ENCODE data around the gene SNAPC5. TPM values are rescaled to one million over a fixed set of nuclear protein-coding genes. Genes with fewer than 3 reads are reported as not detected.

The SNAPC5 gene
- total and polyA plus RNA-seq, 2 of the 13 experiments (the other 11 are each of a cell fraction or from before 2014, with no cell fraction given), result 14.8 to 36.2 TPM

DNA sequence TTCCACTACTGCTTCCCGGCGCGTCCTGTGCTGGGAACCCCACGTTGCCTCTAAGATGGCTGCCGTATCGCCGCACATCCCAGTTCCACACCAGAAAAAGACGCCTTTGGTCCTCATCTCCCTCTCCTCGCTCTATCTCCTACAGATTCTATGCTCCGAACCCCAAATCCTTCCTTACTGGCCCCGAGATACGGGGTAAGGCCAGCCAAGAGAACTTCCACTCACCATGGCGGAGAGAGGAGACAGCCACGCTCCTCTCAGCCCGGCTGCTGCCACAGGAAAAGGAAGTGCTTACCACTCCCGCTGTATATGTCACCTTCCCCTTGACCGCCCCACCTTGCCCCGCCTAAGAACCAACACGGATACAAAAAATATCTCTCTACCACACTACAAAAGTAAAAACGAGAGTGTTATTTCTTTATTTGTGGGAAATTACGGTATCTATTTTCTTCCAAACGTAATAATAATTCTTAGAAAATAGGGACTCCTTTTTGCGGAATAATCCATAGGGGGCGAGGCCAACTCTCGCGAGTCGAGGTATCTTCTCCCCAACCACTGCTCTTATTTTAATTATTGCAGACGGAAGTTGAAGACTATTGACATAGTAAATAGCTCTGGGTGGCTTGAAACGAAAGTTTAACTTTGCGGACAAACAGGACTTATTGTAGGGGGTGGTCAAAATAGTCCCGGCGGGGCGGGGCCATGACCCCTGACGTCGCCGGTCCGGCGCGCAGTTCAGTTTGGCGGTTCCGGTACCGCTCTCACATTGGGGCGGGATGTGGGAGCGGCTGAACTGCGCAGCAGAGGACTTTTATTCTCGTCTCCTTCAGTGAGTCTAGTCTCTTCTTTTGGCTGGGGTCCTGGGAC is 7.2 kb upstream of the SNAPC5 start, which contains the start of the genes RPL4 and ZWILCH (continued):
- TF ChIP-seq, protein P1, sequence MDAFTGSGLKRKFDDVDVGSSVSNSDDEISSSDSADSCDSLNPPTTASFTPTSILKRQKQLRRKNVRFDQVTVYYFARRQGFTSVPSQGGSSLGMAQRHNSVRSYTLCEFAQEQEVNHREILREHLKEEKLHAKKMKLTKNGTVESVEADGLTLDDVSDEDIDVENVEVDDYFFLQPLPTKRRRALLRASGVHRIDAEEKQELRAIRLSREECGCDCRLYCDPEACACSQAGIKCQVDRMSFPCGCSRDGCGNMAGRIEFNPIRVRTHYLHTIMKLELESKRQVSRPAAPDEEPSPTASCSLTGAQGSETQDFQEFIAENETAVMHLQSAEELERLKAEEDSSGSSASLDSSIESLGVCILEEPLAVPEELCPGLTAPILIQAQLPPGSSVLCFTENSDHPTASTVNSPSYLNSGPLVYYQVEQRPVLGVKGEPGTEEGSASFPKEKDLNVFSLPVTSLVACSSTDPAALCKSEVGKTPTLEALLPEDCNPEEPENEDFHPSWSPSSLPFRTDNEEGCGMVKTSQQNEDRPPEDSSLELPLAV (CRISPR knock-in tag; conservative IDR thresholded peaks at IDR 0.05; ENCODE audit: low read depth), result no peak
- TF ChIP-seq, protein P2, sequence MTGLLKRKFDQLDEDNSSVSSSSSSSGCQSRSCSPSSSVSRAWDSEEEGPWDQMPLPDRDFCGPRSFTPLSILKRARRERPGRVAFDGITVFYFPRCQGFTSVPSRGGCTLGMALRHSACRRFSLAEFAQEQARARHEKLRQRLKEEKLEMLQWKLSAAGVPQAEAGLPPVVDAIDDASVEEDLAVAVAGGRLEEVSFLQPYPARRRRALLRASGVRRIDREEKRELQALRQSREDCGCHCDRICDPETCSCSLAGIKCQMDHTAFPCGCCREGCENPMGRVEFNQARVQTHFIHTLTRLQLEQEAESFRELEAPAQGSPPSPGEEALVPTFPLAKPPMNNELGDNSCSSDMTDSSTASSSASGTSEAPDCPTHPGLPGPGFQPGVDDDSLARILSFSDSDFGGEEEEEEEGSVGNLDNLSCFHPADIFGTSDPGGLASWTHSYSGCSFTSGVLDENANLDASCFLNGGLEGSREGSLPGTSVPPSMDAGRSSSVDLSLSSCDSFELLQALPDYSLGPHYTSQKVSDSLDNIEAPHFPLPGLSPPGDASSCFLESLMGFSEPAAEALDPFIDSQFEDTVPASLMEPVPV (CRISPR knock-in tag; IDR thresholded peaks at IDR 0.05), result no peak
- TF ChIP-seq ZBTB8A (CRISPR knock-in tag; IDR thresholded peaks at IDR 0.05; ENCODE audit: borderline replicate concordance, low read depth), result no peak
- peak; percentile 82 for TF ChIP-seq GABPA (IDR thresholded peaks at IDR 0.05; ENCODE audit: low read depth, low read length)
- peak; percentile 98 for TF ChIP-seq GABPA (CRISPR knock-in tag; IDR thresholded peaks at IDR 0.05; ENCODE audit: low read depth)
- no peak for TF ChIP-seq KDM3A (CRISPR knock-in tag; IDR thresholded peaks at IDR 0.05; ENCODE audit: low read depth)
- no peak for TF ChIP-seq ZKSCAN5 (CRISPR knock-in tag; IDR thresholded peaks at IDR 0.05)
- TF ChIP-seq, protein P3, sequence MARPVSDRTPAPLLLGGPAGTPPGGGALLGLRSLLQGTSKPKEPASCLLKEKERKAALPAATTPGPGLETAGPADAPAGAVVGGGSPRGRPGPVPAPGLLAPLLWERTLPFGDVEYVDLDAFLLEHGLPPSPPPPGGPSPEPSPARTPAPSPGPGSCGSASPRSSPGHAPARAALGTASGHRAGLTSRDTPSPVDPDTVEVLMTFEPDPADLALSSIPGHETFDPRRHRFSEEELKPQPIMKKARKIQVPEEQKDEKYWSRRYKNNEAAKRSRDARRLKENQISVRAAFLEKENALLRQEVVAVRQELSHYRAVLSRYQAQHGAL (CRISPR knock-in tag; IDR thresholded peaks at IDR 0.05; ENCODE audit: not compliant biosample characterization), result no peak
- TF ChIP-seq KDM5A (IDR thresholded peaks at IDR 0.05; ENCODE audit: borderline replicate concordance, low read length), result peak; percentile 94
- TF ChIP-seq JUND (CRISPR knock-in tag; IDR thresholded peaks at IDR 0.05), result 0 out of 2 replicates have a peak, but pooled peaks have one; percentile 30
- no peak for TF ChIP-seq KLF11 (CRISPR knock-in tag; IDR thresholded peaks at IDR 0.05)
- peak; percentile 25; the same call in 1 of the 2 replicates for TF ChIP-seq ZBTB21 (CRISPR knock-in tag; IDR thresholded peaks at IDR 0.05)
- TF ChIP-seq, protein P4, sequence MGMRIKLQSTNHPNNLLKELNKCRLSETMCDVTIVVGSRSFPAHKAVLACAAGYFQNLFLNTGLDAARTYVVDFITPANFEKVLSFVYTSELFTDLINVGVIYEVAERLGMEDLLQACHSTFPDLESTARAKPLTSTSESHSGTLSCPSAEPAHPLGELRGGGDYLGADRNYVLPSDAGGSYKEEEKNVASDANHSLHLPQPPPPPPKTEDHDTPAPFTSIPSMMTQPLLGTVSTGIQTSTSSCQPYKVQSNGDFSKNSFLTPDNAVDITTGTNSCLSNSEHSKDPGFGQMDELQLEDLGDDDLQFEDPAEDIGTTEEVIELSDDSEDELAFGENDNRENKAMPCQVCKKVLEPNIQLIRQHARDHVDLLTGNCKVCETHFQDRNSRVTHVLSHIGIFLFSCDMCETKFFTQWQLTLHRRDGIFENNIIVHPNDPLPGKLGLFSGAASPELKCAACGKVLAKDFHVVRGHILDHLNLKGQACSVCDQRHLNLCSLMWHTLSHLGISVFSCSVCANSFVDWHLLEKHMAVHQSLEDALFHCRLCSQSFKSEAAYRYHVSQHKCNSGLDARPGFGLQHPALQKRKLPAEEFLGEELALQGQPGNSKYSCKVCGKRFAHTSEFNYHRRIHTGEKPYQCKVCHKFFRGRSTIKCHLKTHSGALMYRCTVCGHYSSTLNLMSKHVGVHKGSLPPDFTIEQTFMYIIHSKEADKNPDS (CRISPR knock-in tag; IDR thresholded peaks at IDR 0.05), result no peak
- TF ChIP-seq DNMT1 (CRISPR knock-in tag; IDR thresholded peaks at IDR 0.05), result no peak
- TF ChIP-seq CBFB (CRISPR knock-in tag; IDR thresholded peaks at IDR 0.05), result 0 out of 2 replicates have a peak, but pooled peaks have one; percentile 21
- no peak for TF ChIP-seq ZC3H13 (CRISPR knock-in tag; IDR thresholded peaks at IDR 0.05)
- no peak for TF ChIP-seq ZNF235 (CRISPR knock-in tag; IDR thresholded peaks at IDR 0.05; ENCODE audit: borderline replicate concordance)
- TF ChIP-seq, protein P5, sequence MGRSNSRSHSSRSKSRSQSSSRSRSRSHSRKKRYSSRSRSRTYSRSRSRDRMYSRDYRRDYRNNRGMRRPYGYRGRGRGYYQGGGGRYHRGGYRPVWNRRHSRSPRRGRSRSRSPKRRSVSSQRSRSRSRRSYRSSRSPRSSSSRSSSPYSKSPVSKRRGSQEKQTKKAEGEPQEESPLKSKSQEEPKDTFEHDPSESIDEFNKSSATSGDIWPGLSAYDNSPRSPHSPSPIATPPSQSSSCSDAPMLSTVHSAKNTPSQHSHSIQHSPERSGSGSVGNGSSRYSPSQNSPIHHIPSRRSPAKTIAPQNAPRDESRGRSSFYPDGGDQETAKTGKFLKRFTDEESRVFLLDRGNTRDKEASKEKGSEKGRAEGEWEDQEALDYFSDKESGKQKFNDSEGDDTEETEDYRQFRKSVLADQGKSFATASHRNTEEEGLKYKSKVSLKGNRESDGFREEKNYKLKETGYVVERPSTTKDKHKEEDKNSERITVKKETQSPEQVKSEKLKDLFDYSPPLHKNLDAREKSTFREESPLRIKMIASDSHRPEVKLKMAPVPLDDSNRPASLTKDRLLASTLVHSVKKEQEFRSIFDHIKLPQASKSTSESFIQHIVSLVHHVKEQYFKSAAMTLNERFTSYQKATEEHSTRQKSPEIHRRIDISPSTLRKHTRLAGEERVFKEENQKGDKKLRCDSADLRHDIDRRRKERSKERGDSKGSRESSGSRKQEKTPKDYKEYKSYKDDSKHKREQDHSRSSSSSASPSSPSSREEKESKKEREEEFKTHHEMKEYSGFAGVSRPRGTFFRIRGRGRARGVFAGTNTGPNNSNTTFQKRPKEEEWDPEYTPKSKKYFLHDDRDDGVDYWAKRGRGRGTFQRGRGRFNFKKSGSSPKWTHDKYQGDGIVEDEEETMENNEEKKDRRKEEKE (IDR thresholded peaks at IDR 0.05), result no peak
- no peak for TF ChIP-seq DPF2 (CRISPR knock-in tag; IDR thresholded peaks at IDR 0.05; ENCODE audit: borderline replicate concordance, low read depth)

Measured in HepG2 (cell line).